H1 (cell line): ENCODE results near the gene LTA4H. TPM values are rescaled to one million over a fixed set of nuclear protein-coding genes. Genes with fewer than 3 reads are reported as not detected.

Experiments
- CTCF ChIA-PET: fragments of 300-600 bp; sonication (Branson Sonifier 250); formaldehyde crosslinking; loops from one replicate; lab custom pipeline; 2021; ENCODE audit not compliant: partially characterized antibody; lab: Charles Lee
- POLR2A ChIA-PET: fragments of 300-600 bp; sonication (Branson Sonifier 250); formaldehyde crosslinking; loops from one replicate; lab custom pipeline; 2021; ENCODE audit warnings: inconsistent platforms; ENCODE audit not compliant: partially characterized antibody; lab: Charles Lee
- DNase-seq, 2 experiments: peaks; one replicate each; pipeline versions ENCODE4 v3.0.0 to v3.0.0-alpha.2; 2010 to 2022; ENCODE audit warnings: low spot score in 2 of 2, low read depth in 1 of 2, mixed read lengths in 1 of 2
- FAIRE-seq: peaks from 2 replicates; lab custom pipeline; 2011; peaks lifted over from hg19 to GRCh38; lab: Jason Lieb, UNC
- H2AFZ ChIP-seq: 2 replicates; pipeline ENCODE4 v1.8.1; 2012; ENCODE audit warnings: low read length, inconsistent platforms
- H2AK5ac ChIP-seq: 2 replicates; pipeline ENCODE4 v1.6.1; 2013; ENCODE audit warnings: low read depth, low read length
- H2BK120ac ChIP-seq: replicated peaks from 2 replicates; pipeline ENCODE3; 2013; ENCODE audit warnings: low read depth, low read length, inconsistent platforms
- H2BK12ac ChIP-seq: 2 replicates; pipeline ENCODE4 v1.6.1; 2013; ENCODE audit warnings: low read depth, low read length
- H2BK15ac ChIP-seq: 2 replicates; pipeline ENCODE4 v1.6.1; 2013; ENCODE audit warnings: low read length
- H2BK20ac ChIP-seq: 2 replicates; pipeline ENCODE4 v1.6.1; 2013; ENCODE audit warnings: low read length
- H2BK5ac ChIP-seq: 2 replicates; pipeline ENCODE4 v1.6.1; 2013; ENCODE audit warnings: low read depth, low read length
- H3K14ac ChIP-seq: 2 replicates; pipeline ENCODE4 v1.6.1; 2013; ENCODE audit warnings: inconsistent platforms; ENCODE audit not compliant: insufficient read length
- H3K18ac ChIP-seq: 2 replicates; pipeline ENCODE4 v1.6.1; 2013; ENCODE audit warnings: low read length; ENCODE audit errors: extremely low read depth
- H3K23ac ChIP-seq: 2 replicates; pipeline ENCODE4 v1.6.1; 2013; ENCODE audit warnings: inconsistent platforms; ENCODE audit not compliant: insufficient read length
- H3K23me2 ChIP-seq: 2 replicates; pipeline ENCODE4 v1.6.1; 2013; ENCODE audit warnings: low read depth, low read length
- H3K27ac ChIP-seq: 2 replicates; pipeline ENCODE4 v1.6.1; 2011; ENCODE audit warnings: low read depth, low read length, inconsistent platforms
- H3K27me3 ChIP-seq, 4 experiments: replicated peaks in 1 of 4; 1 replicate in 1 of 4; 2 replicates in 3 of 4; pipeline versions ENCODE4 v1.6.1 to v1.8.1; 2011 to 2013; ENCODE audit warnings: low read length in 3 of 4, mild to moderate bottlenecking in 3 of 4, inconsistent platforms in 2 of 4, mixed read lengths in 2 of 4, moderate library complexity in 1 of 4; ENCODE audit not compliant: control insufficient read depth in 3 of 4, insufficient read depth in 3 of 4; ENCODE audit errors: extremely low read depth in 1 of 4
- H3K36me3 ChIP-seq, 4 experiments: 2 replicates each; pipeline versions ENCODE4 v1.6.1 to v1.8.1; 2011 to 2013; ENCODE audit warnings: mild to moderate bottlenecking in 4 of 4, low read length in 3 of 4, moderate library complexity in 2 of 4, control low read depth in 1 of 4, inconsistent platforms in 1 of 4; ENCODE audit not compliant: insufficient read depth in 4 of 4, control insufficient read depth in 2 of 4
- H3K4ac ChIP-seq: replicated peaks from 2 replicates; pipeline ENCODE3; 2013; ENCODE audit warnings: low read length, low read depth, mixed read lengths, inconsistent platforms; ENCODE audit not compliant: insufficient read length
- H3K4me1 ChIP-seq, 4 experiments: replicated peaks in 1 of 4; 1 replicate in 1 of 4; 2 replicates in 3 of 4; pipeline versions ENCODE4 v1.6.1 to v1.8.1; 2011 to 2013; ENCODE audit warnings: low read length in 3 of 4, inconsistent platforms in 2 of 4, mixed read lengths in 1 of 4; ENCODE audit not compliant: insufficient read depth in 4 of 4, control insufficient read depth in 3 of 4
- H3K4me2 ChIP-seq, 2 experiments: 2 replicates each; pipeline versions ENCODE4 v1.6.1 to v1.8.1; 2011 to 2013; ENCODE audit warnings: low read depth in 2 of 2, low read length in 2 of 2, control low read depth in 1 of 2, inconsistent platforms in 1 of 2, mild to moderate bottlenecking in 1 of 2; ENCODE audit not compliant: insufficient read depth in 1 of 2
- H3K4me3 ChIP-seq, 4 experiments: fragments of 200-600, 300-600 bp in 1 of 4; sonication (generic), shearing (Covaris generic), sonication (Bioruptor Twin) in 1 of 4; 2 replicates each; pipeline versions ENCODE4 v1.5.1 to v1.8.1; 2011 to 2016; ENCODE audit warnings: low read length in 4 of 4, low read depth in 3 of 4, control low read depth in 2 of 4, inconsistent platforms in 2 of 4, mild to moderate bottlenecking in 2 of 4, mixed read lengths in 1 of 4, moderate library complexity in 1 of 4; ENCODE audit not compliant: insufficient read depth in 2 of 4; ENCODE audit errors: extremely low read depth in 1 of 4
- H3K56ac ChIP-seq: replicated peaks from 2 replicates; pipeline ENCODE3; 2013; ENCODE audit warnings: low read depth, mild to moderate bottlenecking, mixed read lengths, low read length, inconsistent platforms; ENCODE audit not compliant: insufficient read length
- H3K79me1 ChIP-seq: 2 replicates; pipeline ENCODE4 v1.6.1; 2013; ENCODE audit warnings: low read depth, low read length, control low read depth
- H3K79me2 ChIP-seq, 2 experiments: 2 replicates each; pipeline versions ENCODE4 v1.6.1 to v1.8.1; 2012 to 2013; ENCODE audit warnings: low read length in 2 of 2, mild to moderate bottlenecking in 2 of 2, inconsistent platforms in 1 of 2; ENCODE audit not compliant: insufficient read depth in 2 of 2, control insufficient read depth in 1 of 2
- H3K9ac ChIP-seq, 4 experiments: replicated peaks in 1 of 4; 1 replicate in 1 of 4; 2 replicates in 3 of 4; pipeline versions ENCODE4 v1.6.1 to v1.8.1; 2011 to 2013; ENCODE audit warnings: low read depth in 3 of 4, low read length in 3 of 4, control low read depth in 2 of 4, mild to moderate bottlenecking in 2 of 4, moderate library complexity in 2 of 4, inconsistent platforms in 1 of 4; ENCODE audit errors: extremely low read depth in 1 of 4
- H3K9me3 ChIP-seq, 2 experiments: 2 replicates each; pipeline versions ENCODE4 v1.6.1 to v1.8.1; 2012 to 2013; ENCODE audit warnings: mild to moderate bottlenecking in 2 of 2, moderate library complexity in 2 of 2, control low read depth in 1 of 2, inconsistent platforms in 1 of 2, low read depth in 1 of 2, low read length in 1 of 2, mixed read lengths in 1 of 2; ENCODE audit not compliant: insufficient read depth in 2 of 2
- H4K20me1 ChIP-seq, 2 experiments: replicated peaks in 1 of 2; 2 replicates each; pipeline versions ENCODE3 to v1.8.1; 2011 to 2013; ENCODE audit warnings: inconsistent platforms in 2 of 2, low read length in 2 of 2, mild to moderate bottlenecking in 1 of 2; ENCODE audit not compliant: insufficient read depth in 2 of 2, control insufficient read depth in 1 of 2
- H4K5ac ChIP-seq: 2 replicates; pipeline ENCODE4 v1.6.1; 2013; ENCODE audit warnings: low read length, low read depth, mixed read lengths, inconsistent platforms; ENCODE audit not compliant: insufficient read length
- H4K8ac ChIP-seq: 2 replicates; pipeline ENCODE4 v1.8.0; 2013; ENCODE audit warnings: mild to moderate bottlenecking, moderate library complexity, low read length, inconsistent platforms; ENCODE audit not compliant: insufficient read depth; ENCODE audit errors: extremely low read depth
- H4K91ac ChIP-seq: replicated peaks from 2 replicates; pipeline ENCODE3; 2013; ENCODE audit warnings: low read length, mixed read lengths, inconsistent platforms; ENCODE audit not compliant: insufficient read length
- CBX8 ChIP-seq: fragments of 300-800, 300-1000 bp; sonication (generic); IDR thresholded peaks from 2 replicates; pipeline ENCODE4 v1.7.1; 2016; ENCODE audit warnings: low read depth, low read length, borderline replicate concordance
- CTBP2 ChIP-seq: IDR thresholded peaks from 2 replicates; pipeline ENCODE4 v1.7.0; 2011; ENCODE audit warnings: borderline replicate concordance, mild to moderate bottlenecking, moderate library complexity, mixed read lengths, low read length; ENCODE audit not compliant: insufficient read depth, insufficient read length
- FOSL1 ChIP-seq: IDR thresholded peaks from 2 replicates; pipeline ENCODE4 v1.6.1; 2011; ENCODE audit warnings: mild to moderate bottlenecking, low read depth, low read length, moderate library complexity; ENCODE audit not compliant: insufficient read depth
- GTF2F1 ChIP-seq: IDR thresholded peaks from 2 replicates; pipeline ENCODE4 v1.6.1; 2012; ENCODE audit warnings: low read depth, low read length, improper control_type of control experiment, borderline replicate concordance
- KDM5A ChIP-seq: fragments of 200-600 bp; IDR thresholded peaks from 2 replicates; pipeline ENCODE4 v1.7.1; 2012; ENCODE audit warnings: mild to moderate bottlenecking, low read length, inconsistent platforms, mixed read lengths
- MAFK ChIP-seq: IDR thresholded peaks from 2 replicates; pipeline ENCODE4 v1.6.1; 2012; ENCODE audit warnings: low read depth, mild to moderate bottlenecking, improper control_type of control experiment, low read length
- POLR2A ChIP-seq, 2 experiments: IDR thresholded peaks; 1 replicate in 1 of 2; 2 replicates in 1 of 2; pipeline ENCODE4 v1.6.1; 2011; ENCODE audit warnings: low read depth in 2 of 2, low read length in 2 of 2, mild to moderate bottlenecking in 2 of 2; ENCODE audit errors: control extremely low read depth in 1 of 2
- RNF2 ChIP-seq: fragments of 200-900, 300-1000 bp; sonication (generic); IDR thresholded peaks from 2 replicates; pipeline ENCODE4 v1.7.1; 2016; ENCODE audit warnings: borderline replicate concordance, low read depth, mild to moderate bottlenecking, antibody characterized with exemption, low read length; ENCODE audit not compliant: poor library complexity, severe bottlenecking; ENCODE audit errors: missing control alignments
- TBP ChIP-seq: IDR thresholded peaks from 2 replicates; pipeline ENCODE4 v1.6.1; 2011; ENCODE audit warnings: low read depth, low read length, improper control_type of control experiment
- TEAD4 ChIP-seq: IDR thresholded peaks from 2 replicates; pipeline ENCODE4 v1.6.1; 2012; ENCODE audit warnings: low read depth, low read length, inconsistent platforms, mixed read lengths
- WGBS, 2 experiments: shearing (Covaris generic) in 1 of 2; methylation state at CpG; one replicate each; pipeline versions ENCODE4 v1.1.6 to v1.1.7; 2013 to 2015; ENCODE audit warnings: low lambda C conversion rate in 2 of 2, mixed read lengths in 2 of 2, inconsistent platforms in 1 of 2, low coverage in 1 of 2, missing lambda C conversion rate in 1 of 2; ENCODE audit not compliant: insufficient replicate concordance in 2 of 2, insufficient coverage in 1 of 2, insufficient read length in 1 of 2; ENCODE audit errors: extremely low coverage in 1 of 2, missing lambda C conversion rate in 1 of 2; 5-methylcytosine and 5-hydroxymethylcytosine counted together
- polyA plus RNA-seq, 7 experiments: library from polyadenylated mRNA; depleted of rRNA in 3 of 7; stranded (reverse) in 5 of 7; unstranded in 2 of 7; fragments of >200 nt in 5 of 7; fragments of 200-250 nt in 2 of 7; gene quantifications; 1 replicate in 5 of 7; 2 replicates in 1 of 7; 4 replicates in 1 of 7; pipeline versions ENCODE4 v1.2.1 to v1.2.3, GENCODE V29; 2011 to 2013; ENCODE audit warnings: missing spikeins in 2 of 7, mixed read lengths in 2 of 7
- total RNA-seq: library from RNA; stranded (reverse); fragmentation: NEBNext Ultra II Directional; extraction: Animal tissue kit (Norgen Biotek cat#: 25700); gene quantifications from 2 replicates; pipeline ENCODE4 v1.2.1, GENCODE V29; 2021

Gene LTA4H
- total and polyA plus RNA-seq, 2 of the 8 experiments (the other 6 are each of a cell fraction or from before 2014, with no cell fraction given), result 106 to 167 TPM

DNA sequence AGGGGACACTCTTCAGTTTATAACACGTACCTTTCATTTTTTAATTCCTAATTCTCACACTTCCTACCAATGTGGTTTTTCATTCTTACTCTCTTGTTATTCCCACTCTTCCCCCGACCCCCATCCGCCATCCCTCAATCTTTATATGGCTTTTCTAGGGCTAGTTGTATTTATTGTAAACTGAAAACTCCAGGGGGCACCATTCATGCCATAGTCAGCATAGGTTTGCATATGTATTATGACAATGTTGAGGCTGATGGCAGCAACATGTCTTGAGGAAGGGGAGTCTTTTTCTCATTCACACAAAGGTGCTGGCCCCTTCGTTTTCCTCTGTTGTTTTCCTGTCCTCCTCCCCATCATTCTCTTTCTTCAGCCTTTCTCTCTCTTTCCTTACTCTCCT is 27.7 kb upstream of the LTA4H start:
- Histone ChIP-seq H4K5ac (peak overlapping the region; percentile 23), H3K27me3 (no peaks in the 10 kb centered on the region), H4K91ac (peak overlapping the region; percentile 61), H3K4me1 (peaks cover 0 to 8% (median 0%) of the 10 kb centered on the region in 4 experiments; a peak in 3 of 7 replicates), H2BK15ac (no peak overlapping the region), H2BK5ac (peak overlapping the region; percentile 56; the same call in 1 of the 2 replicates), H3K23ac (no peak overlapping the region), H3K56ac (no peak overlapping the region), H2AFZ (0 out of 2 replicates have a peak overlapping the region, but pooled peaks have one; percentile 57), H3K27ac (no peak overlapping the region), H3K23me2 (no peaks in the 10 kb centered on the region), H3K36me3 (no peaks in the 10 kb centered on the region), H3K4me2 (peak overlapping the region in 1 of 2 experiments; percentile 47; a peak in 1 of 4 replicates), H3K4ac (no peak overlapping the region), H3K18ac (no peak overlapping the region), H2BK120ac (peak overlapping the region; percentile 5), H3K14ac (no peak overlapping the region), H3K9me3 (no peaks in the 10 kb centered on the region; a peak in 1 of 4 replicates), H2BK20ac (0 out of 2 replicates have a peak overlapping the region, but pooled peaks have one; percentile 86), H2AK5ac (no peak overlapping the region), H2BK12ac (no peak overlapping the region), H3K79me2 (no peaks in the 10 kb centered on the region), H3K4me3 (no peak overlapping the region), H3K79me1 (no peaks in the 10 kb centered on the region), H4K20me1 (no peaks in the 10 kb centered on the region), H4K8ac (no peak overlapping the region), H3K9ac (no peak overlapping the region)
- ChIA-PET POLR2A (no interaction called here), CTCF (interaction anchor here (1.0 to 4.2 kb wide), 6 partner anchors 28 to 454 kb away, joined by 3 to 40 read pairs (median 12); no protein-coding TSS in a partner anchor)
- DNase-seq (no peak), FAIRE-seq (no peak)
- 76 to 100% methylated on average over 3 to 4 of the region's 4 CpGs for WGBS, 2 experiments
- no peak for TF ChIP-seq RNF2
- TF ChIP-seq POLR2A (IDR thresholded peaks at IDR 0.05; ENCODE audit: control extremely low read depth in 1 of 2, low read depth in 2 of 2, low read length in 2 of 2), result no peak
- no peak for TF ChIP-seq MAFK
- TF ChIP-seq FOSL1, result no peak
- no peak for TF ChIP-seq TEAD4
- no peak for TF ChIP-seq GTF2F1
- TF ChIP-seq CTBP2, result no peak
- no peak for TF ChIP-seq KDM5A
- TF ChIP-seq CBX8, result no peak
- no peak for TF ChIP-seq TBP
